HCT116 (cell line): ENCODE results near the gene PDP2. TPM values are rescaled to one million over a fixed set of nuclear protein-coding genes. Genes with fewer than 3 reads are reported as not detected.

Experiments used
- ATAC-seq: fragments of 200-7000 bp; cut with Tn5 transposase; 2 replicates; pipeline ENCODE4 v1.9.1; 2020; ENCODE audit warnings: mild to moderate bottlenecking, moderate library complexity
- BruUV-seq: library from RNA; stranded (reverse); fragments of 400-500 nt; replicated peaks from 2 replicates; lab custom pipeline; 2021; lab: Mats Ljungman, UMichigan
- CTCF ChIA-PET: fragments of 300-600 bp; sonication (Branson Sonifier 250); formaldehyde crosslinking; loops from one replicate; lab custom pipeline; 2021; ENCODE audit warnings: antibody characterized with exemption; lab: Charles Lee
- POLR2A ChIA-PET: fragments of 300-600, 350-600 bp; sonication (Branson Sonifier 250); formaldehyde crosslinking; loops from one replicate; lab custom pipeline; 2021; ENCODE audit warnings: antibody characterized with exemption; lab: Charles Lee
- RAD21 ChIA-PET, 2 experiments: fragments of 300-600 bp; sonication (Branson Sonifier 250); formaldehyde crosslinking; loops; one replicate each; lab custom pipeline; 2023; ENCODE audit warnings: low total read pairs in 2 of 2; ENCODE audit not compliant: uncharacterized antibody in 2 of 2, unreplicated experiment in 2 of 2, low non-redundant PET in 1 of 2; lab: Charles Lee
- DNase-seq: peaks from one replicate; pipeline ENCODE4 v3.0.0-alpha.2; 2010; ENCODE audit warnings: low read depth, low spot score
- H2AFZ ChIP-seq: fragments of 200-600 bp; shearing (Covaris generic), sonication (generic); 2 replicates; pipeline ENCODE4 v1.6.1; 2017; ENCODE audit warnings: low read depth, mixed run types, mixed read lengths, antibody characterized with exemption, low read length; ENCODE audit not compliant: poor library complexity, severe bottlenecking
- H3K27ac ChIP-seq: 2 replicates; pipeline ENCODE4 v1.5.1; 2012; ENCODE audit warnings: low read depth, low read length
- H3K27me3 ChIP-seq: fragments of 200-600 bp; sonication (generic); 2 replicates; pipeline ENCODE4 v1.6.1; 2016; ENCODE audit warnings: mixed run types, low read length, mixed read lengths; ENCODE audit not compliant: insufficient read depth
- H3K36me3 ChIP-seq, 2 experiments: fragments of 200-500 bp in 1 of 2; fragments of 200-600 bp in 1 of 2; sonication (Bioruptor generic) in 1 of 2; sonication (generic) in 1 of 2; 2 replicates each; pipeline versions ENCODE4 v1.5.1 to v1.6.1; 2014 to 2016; ENCODE audit warnings: low read length in 2 of 2, inconsistent platforms in 1 of 2, mixed read lengths in 1 of 2, mixed run types in 1 of 2; ENCODE audit not compliant: insufficient read depth in 2 of 2, control insufficient read depth in 1 of 2
- H3K4me1 ChIP-seq, 2 experiments: fragments of 200-600 bp in 1 of 2; sonication (generic) in 1 of 2; 2 replicates each; pipeline versions ENCODE4 v1.5.1 to v1.6.1; 2012 to 2017; ENCODE audit warnings: low read length in 2 of 2, inconsistent platforms in 1 of 2, mild to moderate bottlenecking in 1 of 2, mixed read lengths in 1 of 2, mixed run types in 1 of 2, moderate library complexity in 1 of 2; ENCODE audit not compliant: insufficient read depth in 2 of 2, control insufficient read depth in 1 of 2
- H3K4me2 ChIP-seq: fragments of 200-600 bp; sonication (generic); 2 replicates; pipeline ENCODE4 v1.6.1; 2017; ENCODE audit warnings: mixed run types, low read length, mixed read lengths
- H3K4me3 ChIP-seq, 2 experiments: fragments of 200-600 bp in 1 of 2; sonication (generic) in 1 of 2; replicated peaks in 1 of 2; 2 replicates each; pipeline ENCODE4 v1.5.1; 2011 to 2016; ENCODE audit warnings: low read length in 2 of 2, control low read depth in 1 of 2, low read depth in 1 of 2, mild to moderate bottlenecking in 1 of 2, mixed read lengths in 1 of 2, mixed run types in 1 of 2
- H3K79me2 ChIP-seq: fragments of 200-600 bp; sonication (generic); 2 replicates; pipeline ENCODE4 v1.6.1; 2017; ENCODE audit warnings: mild to moderate bottlenecking, mixed run types, low read length, moderate library complexity, mixed read lengths; ENCODE audit not compliant: insufficient read depth
- H3K9ac ChIP-seq: fragments of 200-600 bp; sonication (generic); 2 replicates; pipeline ENCODE4 v1.6.1; 2016; ENCODE audit warnings: low read length, mixed read lengths
- H3K9me2 ChIP-seq: fragments of 200-600 bp; sonication (generic), shearing (Covaris generic); 2 replicates; pipeline ENCODE4 v1.6.1; 2017; ENCODE audit warnings: mixed run types, mild to moderate bottlenecking, moderate library complexity; ENCODE audit not compliant: insufficient read depth
- H3K9me3 ChIP-seq, 2 experiments: fragments of 200-500 bp in 1 of 2; fragments of 200-600 bp in 1 of 2; sonication (Bioruptor generic) in 1 of 2; sonication (generic) in 1 of 2; 2 replicates each; pipeline ENCODE4 v1.6.1; 2014 to 2017; ENCODE audit warnings: low read length in 2 of 2, mixed read lengths in 2 of 2, inconsistent platforms in 1 of 2, low read depth in 1 of 2, mild to moderate bottlenecking in 1 of 2, mixed run types in 1 of 2, moderate library complexity in 1 of 2; ENCODE audit not compliant: control insufficient read depth in 1 of 2, insufficient read depth in 1 of 2
- H4K20me1 ChIP-seq: fragments of 200-600 bp; sonication (generic), shearing (Covaris generic); 2 replicates; pipeline ENCODE4 v1.6.1; 2017; ENCODE audit warnings: mixed run types, mild to moderate bottlenecking, moderate library complexity; ENCODE audit not compliant: insufficient read depth
- CBX3 ChIP-seq: IDR thresholded peaks from 2 replicates; pipeline ENCODE4 v1.6.1; 2012; ENCODE audit warnings: low read depth
- CEBPB ChIP-seq: IDR thresholded peaks from 2 replicates; pipeline ENCODE4 v1.6.1; 2012; ENCODE audit warnings: low read depth
- EGR1 ChIP-seq: IDR thresholded peaks from 2 replicates; pipeline ENCODE4 v1.6.1; 2012; ENCODE audit warnings: low read depth
- EZH2 ChIP-seq: fragments of 200-600 bp; sonication (generic); IDR thresholded peaks from 2 replicates; pipeline ENCODE4 v1.6.1; 2017; ENCODE audit warnings: antibody characterized with exemption, mixed run types
- POLR2A ChIP-seq: IDR thresholded peaks from 2 replicates; pipeline ENCODE4 v1.7.0; 2011; ENCODE audit warnings: borderline replicate concordance; ENCODE audit not compliant: insufficient read depth, insufficient read length; ENCODE audit errors: extremely low read depth
- POLR2AphosphoS5 ChIP-seq: IDR thresholded peaks from 2 replicates; pipeline ENCODE4 v1.6.1; 2011; ENCODE audit warnings: mild to moderate bottlenecking, low read depth, low read length, moderate library complexity
- RAD21 ChIP-seq: IDR thresholded peaks from 2 replicates; pipeline ENCODE4 v1.6.1; 2012; ENCODE audit warnings: low read depth, mild to moderate bottlenecking
- REST ChIP-seq: IDR thresholded peaks from 2 replicates; pipeline ENCODE4 v1.6.1; 2012; ENCODE audit warnings: low read depth
- TCF7L2 ChIP-seq: IDR thresholded peaks from 2 replicates; pipeline ENCODE4 v1.7.0; 2011; ENCODE audit warnings: borderline replicate concordance, inconsistent platforms; ENCODE audit not compliant: insufficient read depth, insufficient read length; ENCODE audit errors: extremely low read depth
- ZNF274 ChIP-seq: fragments of 200-500 bp; sonication (Bioruptor generic); IDR thresholded peaks from 2 replicates; pipeline ENCODE4 v1.6.1; 2014; ENCODE audit warnings: mild to moderate bottlenecking, low read depth, low read length, inconsistent platforms
- intact Hi-C: fragments of 100-400 bp; cut with micrococcal nuclease; formaldehyde crosslinking; loops from 2 replicates; pipeline ENCODE4 v1.10.0; 2022
- total RNA-seq: library from RNA; stranded (reverse); gene quantifications from one replicate; pipeline ENCODE4 v1.2.1, GENCODE V29; 2021; ENCODE audit not compliant: unreplicated experiment

The PDP2 gene
- total RNA-seq, 1 experiment from 2014 or later = 19.9 TPM

- no peak for TF ChIP-seq REST
- no peak for TF ChIP-seq ZNF274
- no peak for TF ChIP-seq POLR2AphosphoS5
- TF ChIP-seq EZH2 = no peak
Observed at GRCh38 chr16:66847533-66848067, 32.7 kb upstream of the PDP2 start (continued).

GRCh38 chr16:66848172-66848571 is 32.1 kb upstream of the PDP2 start:
- Histone ChIP-seq H3K27me3 (no peaks in the 10 kb centered on the region), H3K4me3 (no peak overlapping the region), H3K27ac (no peak overlapping the region), H3K79me2 (no peaks in the 10 kb centered on the region), H4K20me1 (no peaks in the 10 kb centered on the region), H3K4me1 (peaks cover 4 to 10% of the 10 kb centered on the region in 2 experiments; a peak in 3 of 4 replicates), H3K9me3 (no peaks in the 10 kb centered on the region), H3K4me2 (no peak overlapping the region), H3K9ac (no peak overlapping the region), H3K36me3 (no peaks in the 10 kb centered on the region), H3K9me2 (no peaks in the 10 kb centered on the region), H2AFZ (no peak overlapping the region)
- ChIA-PET POLR2A (interaction anchor here (0.9 kb wide), 1 partner anchor 18 kb away, joined by 3 read pairs; the partner anchor contains the start of gene NAE1), CTCF (interaction anchor here (1.0 to 3.4 kb wide), 3 partner anchors 12 to 18 kb away, joined by 5 to 16 read pairs (median 7); partner anchors contain the start of gene NAE1), RAD21 (no interaction called here)
- intact Hi-C loops = no loop called here
- ATAC-seq (no peak), DNase-seq (no peak)
- BruUV-seq = no TSS peak
- TF ChIP-seq EZH2 = no peak
- TF ChIP-seq CEBPB = no peak
- no peak for TF ChIP-seq EGR1
- no peak for TF ChIP-seq CBX3
- TF ChIP-seq ZNF274 = no peak
- TF ChIP-seq REST = no peak
- TF ChIP-seq RAD21 = no peak
- no peak for TF ChIP-seq TCF7L2
- TF ChIP-seq POLR2A = no peak
